Measurements from ENCODE around the gene RFX1. TPM values are rescaled to one million over a fixed set of nuclear protein-coding genes. Genes with fewer than 3 reads are reported as not detected.

The RFX1 gene
- total RNA-seq, 1 experiment from 2014 or later = 20.4 TPM

DNA sequence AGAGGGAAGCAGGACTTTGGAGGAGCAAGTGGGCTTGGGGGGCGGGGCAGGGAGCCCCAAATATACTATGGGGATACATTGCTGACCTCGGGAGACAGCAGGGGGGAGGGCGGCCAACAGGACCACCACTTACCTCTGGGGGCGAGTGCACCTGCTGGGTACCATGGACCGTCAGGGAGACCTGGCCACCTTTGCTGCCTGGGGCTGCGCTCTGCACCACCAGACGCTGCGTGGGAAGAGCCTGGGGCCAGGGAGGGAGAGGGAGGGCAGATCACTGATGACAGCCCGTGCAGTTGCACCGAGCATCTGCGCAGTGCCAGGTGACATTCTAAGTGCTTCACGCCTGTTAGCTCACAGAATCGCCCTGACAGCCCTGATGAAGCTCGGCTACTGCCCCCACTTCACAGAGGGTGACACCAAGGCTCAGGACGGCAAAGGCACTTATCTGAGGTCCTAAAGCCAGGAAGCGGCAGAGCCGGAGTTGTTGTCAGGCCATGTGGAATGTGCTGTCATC lies 24.1 kb downstream of the RFX1 start:
- ATAC-seq (no peak), DNase-seq (ENCODE audit: low spot score) (no peak)
- Mint-ChIP-seq H3K9me3 (no peaks in the 10 kb centered on the region), H3K4me3 (no peak overlapping the region), H3K36me3 (no peaks in the 10 kb centered on the region), H3K27me3 (ENCODE audit: low read depth) (no peaks in the 10 kb centered on the region; the same call in 1 of the 2 replicates), H3K27ac (no peak overlapping the region), H3K4me1 (peaks cover 42% of the 10 kb centered on the region)
- CTCF ChIA-PET = interaction anchor here (0.5 to 1.8 kb wide), 2 partner anchors 50 to 402 kb away, joined by 4 to 10 read pairs; partner anchors contain the start of gene IL27RA
- TF ChIP-seq NR2C2 (CRISPR knock-in tag; IDR thresholded peaks at IDR 0.05) (no peak), CBFB (CRISPR knock-in tag; IDR thresholded peaks at IDR 0.05; ENCODE audit: low read depth) (no peak)
- POLR2A ChIA-PET = no interaction called here

DNA sequence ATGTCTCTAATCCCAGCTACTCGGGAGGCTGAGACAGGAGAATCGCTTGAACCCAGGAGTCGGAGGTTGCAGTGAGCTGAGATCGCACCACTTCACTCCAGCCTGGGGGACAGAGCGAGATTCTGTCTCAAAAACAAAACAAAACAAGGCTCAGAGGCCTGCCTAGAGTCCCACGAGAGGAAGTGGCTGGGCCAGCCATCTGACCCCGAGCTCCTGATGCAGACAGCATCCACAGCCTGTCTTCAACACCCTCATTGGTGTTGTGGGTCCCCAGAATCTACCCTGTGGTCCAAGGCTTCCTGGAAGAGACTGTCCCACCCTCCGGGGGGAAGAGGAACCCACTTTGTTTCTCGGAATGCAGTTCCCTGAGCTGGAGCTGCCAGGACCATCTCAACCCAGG lies 24.7 kb downstream of the RFX1 start:
- no peaks in the 10 kb centered on the region for H3K9me3 Mint-ChIP-seq
- ChIA-PET POLR2A (no interaction called here), CTCF (interaction anchor here (0.7 to 1.8 kb wide), 4 partner anchors 21 to 67 kb away, joined by 3 to 10 read pairs (median 4); partner anchors contain the start of gene IL27RA)
- H3K4me1 Mint-ChIP-seq = peaks cover 37% of the 10 kb centered on the region
- peaks cover 1% of the 10 kb centered on the region; the same call in 1 of the 2 replicates for H3K36me3 Mint-ChIP-seq
- TF ChIP-seq JUN (CRISPR knock-in tag; IDR thresholded peaks at IDR 0.05) (no peak), PRRX2 (CRISPR knock-in tag; IDR thresholded peaks at IDR 0.05) (no peak), NR2C2 (CRISPR knock-in tag; IDR thresholded peaks at IDR 0.05) (no peak)
- TF ChIP-seq, protein P1, sequence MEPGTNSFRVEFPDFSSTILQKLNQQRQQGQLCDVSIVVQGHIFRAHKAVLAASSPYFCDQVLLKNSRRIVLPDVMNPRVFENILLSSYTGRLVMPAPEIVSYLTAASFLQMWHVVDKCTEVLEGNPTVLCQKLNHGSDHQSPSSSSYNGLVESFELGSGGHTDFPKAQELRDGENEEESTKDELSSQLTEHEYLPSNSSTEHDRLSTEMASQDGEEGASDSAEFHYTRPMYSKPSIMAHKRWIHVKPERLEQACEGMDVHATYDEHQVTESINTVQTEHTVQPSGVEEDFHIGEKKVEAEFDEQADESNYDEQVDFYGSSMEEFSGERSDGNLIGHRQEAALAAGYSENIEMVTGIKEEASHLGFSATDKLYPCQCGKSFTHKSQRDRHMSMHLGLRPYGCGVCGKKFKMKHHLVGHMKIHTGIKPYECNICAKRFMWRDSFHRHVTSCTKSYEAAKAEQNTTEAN (CRISPR knock-in tag; IDR thresholded peaks at IDR 0.05) = no peak
- no peak overlapping the region for H3K27ac Mint-ChIP-seq
- no peak overlapping the region for H3K4me3 Mint-ChIP-seq
- ATAC-seq = no peak
- no peak for DNase-seq (ENCODE audit: low spot score)
- no peaks in the 10 kb centered on the region; the same call in 1 of the 2 replicates for H3K27me3 Mint-ChIP-seq (ENCODE audit: low read depth)

DNA sequence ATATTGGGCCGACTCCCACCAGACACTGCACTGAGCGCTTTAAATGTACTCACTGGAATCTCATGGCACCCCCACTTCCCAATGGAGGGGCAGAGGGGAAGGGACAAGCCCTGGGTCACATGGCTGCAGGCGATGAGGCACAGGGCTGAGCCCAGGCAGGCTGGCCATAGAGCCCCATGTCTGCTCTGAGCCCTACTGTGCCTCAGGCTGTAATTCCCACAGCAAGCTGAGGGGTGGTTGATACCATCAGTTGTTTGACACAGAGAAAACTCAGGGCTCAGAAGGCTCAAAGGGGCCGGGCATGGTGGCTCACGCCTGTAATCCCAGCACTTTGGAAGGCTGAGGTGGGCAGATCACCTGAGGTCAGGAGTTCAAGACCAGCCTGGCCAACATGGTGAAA lies 25.1 kb downstream of the RFX1 start:
- Mint-ChIP-seq H3K36me3 (peaks cover 3% of the 10 kb centered on the region; the same call in 1 of the 2 replicates), H3K27ac (no peak overlapping the region), H3K27me3 (ENCODE audit: low read depth) (no peaks in the 10 kb centered on the region; the same call in 1 of the 2 replicates), H3K4me1 (peaks cover 35% of the 10 kb centered on the region), H3K4me3 (no peak overlapping the region), H3K9me3 (no peaks in the 10 kb centered on the region)
- TF ChIP-seq ZNF121 (CRISPR knock-in tag; IDR thresholded peaks at IDR 0.05) (no peak), GABPB1 (CRISPR knock-in tag; IDR thresholded peaks at IDR 0.05) (no peak)
- TF ChIP-seq, protein P2, sequence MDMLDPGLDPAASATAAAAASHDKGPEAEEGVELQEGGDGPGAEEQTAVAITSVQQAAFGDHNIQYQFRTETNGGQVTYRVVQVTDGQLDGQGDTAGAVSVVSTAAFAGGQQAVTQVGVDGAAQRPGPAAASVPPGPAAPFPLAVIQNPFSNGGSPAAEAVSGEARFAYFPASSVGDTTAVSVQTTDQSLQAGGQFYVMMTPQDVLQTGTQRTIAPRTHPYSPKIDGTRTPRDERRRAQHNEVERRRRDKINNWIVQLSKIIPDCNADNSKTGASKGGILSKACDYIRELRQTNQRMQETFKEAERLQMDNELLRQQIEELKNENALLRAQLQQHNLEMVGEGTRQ (CRISPR knock-in tag; IDR thresholded peaks at IDR 0.05) = 0 out of 2 replicates have a peak, but pooled peaks have one; percentile 10
- ATAC-seq (no peak), DNase-seq (ENCODE audit: low spot score) (no peak)
- ChIA-PET POLR2A (no interaction called here), CTCF (interaction anchor here (0.7 to 1.8 kb wide), 4 partner anchors 21 to 67 kb away, joined by 3 to 10 read pairs (median 4); partner anchors contain the start of gene IL27RA)

DNA sequence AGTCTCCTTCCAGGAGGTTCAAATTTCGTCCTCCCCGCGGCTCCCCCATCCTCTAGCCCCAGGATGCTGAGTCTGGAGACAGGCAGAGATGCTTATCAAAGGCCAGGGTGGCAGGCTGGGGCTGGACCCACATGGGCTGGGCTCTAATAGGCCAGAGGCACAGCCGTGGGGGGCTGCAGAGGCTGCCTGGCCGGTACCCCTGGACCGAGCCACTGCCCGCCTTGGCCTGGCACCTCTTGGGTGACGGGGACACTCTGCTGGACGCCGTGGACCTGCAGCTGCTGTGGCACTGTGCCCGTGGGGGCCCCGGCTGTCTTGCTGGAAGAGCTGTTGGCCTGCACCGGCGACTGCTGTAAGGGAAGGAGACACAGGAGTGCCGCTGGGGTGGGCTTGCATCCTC lies 25.8 kb downstream of the RFX1 start:
- POLR2A ChIA-PET = interaction anchor here (1.3 kb wide), 1 partner anchor 25 kb away, joined by 4 read pairs; no protein-coding TSS in a partner anchor
- H3K4me3 Mint-ChIP-seq = no peak overlapping the region
- no peak for DNase-seq (ENCODE audit: low spot score)
- H3K27ac Mint-ChIP-seq = no peak overlapping the region
- no peak for ATAC-seq
- H3K36me3 Mint-ChIP-seq = peaks cover 3% of the 10 kb centered on the region; the same call in 1 of the 2 replicates
- CTCF ChIA-PET = interaction anchor here (1.8 to 2.5 kb wide), 2 partner anchors 26 to 52 kb away, joined by 10 to 12 read pairs; partner anchors contain the start of genes IL27RA and RFX1
- peaks cover 28% of the 10 kb centered on the region for H3K4me1 Mint-ChIP-seq
- no peaks in the 10 kb centered on the region; the same call in 1 of the 2 replicates for H3K27me3 Mint-ChIP-seq (ENCODE audit: low read depth)
- H3K9me3 Mint-ChIP-seq = no peaks in the 10 kb centered on the region
- no peak for TF ChIP-seq FOXK1 (CRISPR knock-in tag; IDR thresholded peaks at IDR 0.05)
- TF ChIP-seq, protein P3, sequence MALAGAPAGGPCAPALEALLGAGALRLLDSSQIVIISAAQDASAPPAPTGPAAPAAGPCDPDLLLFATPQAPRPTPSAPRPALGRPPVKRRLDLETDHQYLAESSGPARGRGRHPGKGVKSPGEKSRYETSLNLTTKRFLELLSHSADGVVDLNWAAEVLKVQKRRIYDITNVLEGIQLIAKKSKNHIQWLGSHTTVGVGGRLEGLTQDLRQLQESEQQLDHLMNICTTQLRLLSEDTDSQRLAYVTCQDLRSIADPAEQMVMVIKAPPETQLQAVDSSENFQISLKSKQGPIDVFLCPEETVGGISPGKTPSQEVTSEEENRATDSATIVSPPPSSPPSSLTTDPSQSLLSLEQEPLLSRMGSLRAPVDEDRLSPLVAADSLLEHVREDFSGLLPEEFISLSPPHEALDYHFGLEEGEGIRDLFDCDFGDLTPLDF (CRISPR knock-in tag; IDR thresholded peaks at IDR 0.05) = no peak
- TF ChIP-seq TEAD4 (CRISPR knock-in tag; IDR thresholded peaks at IDR 0.05) = no peak
- TF ChIP-seq, protein P4, sequence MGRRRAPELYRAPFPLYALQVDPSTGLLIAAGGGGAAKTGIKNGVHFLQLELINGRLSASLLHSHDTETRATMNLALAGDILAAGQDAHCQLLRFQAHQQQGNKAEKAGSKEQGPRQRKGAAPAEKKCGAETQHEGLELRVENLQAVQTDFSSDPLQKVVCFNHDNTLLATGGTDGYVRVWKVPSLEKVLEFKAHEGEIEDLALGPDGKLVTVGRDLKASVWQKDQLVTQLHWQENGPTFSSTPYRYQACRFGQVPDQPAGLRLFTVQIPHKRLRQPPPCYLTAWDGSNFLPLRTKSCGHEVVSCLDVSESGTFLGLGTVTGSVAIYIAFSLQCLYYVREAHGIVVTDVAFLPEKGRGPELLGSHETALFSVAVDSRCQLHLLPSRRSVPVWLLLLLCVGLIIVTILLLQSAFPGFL (CRISPR knock-in tag; IDR thresholded peaks at IDR 0.05; ENCODE audit: borderline replicate concordance) = no peak
- no peak for TF ChIP-seq EMX1 (CRISPR knock-in tag; IDR thresholded peaks at IDR 0.05)
- no peak for TF ChIP-seq ZNF423 (CRISPR knock-in tag; IDR thresholded peaks at IDR 0.05)
- TF ChIP-seq ZNF138 (CRISPR knock-in tag; conservative IDR thresholded peaks at IDR 0.05) = no peak
- TF ChIP-seq GRHL2 (CRISPR knock-in tag; IDR thresholded peaks at IDR 0.05; ENCODE audit: insufficient replicate concordance, severe bottlenecking) = no peak
- TF ChIP-seq, protein P5, sequence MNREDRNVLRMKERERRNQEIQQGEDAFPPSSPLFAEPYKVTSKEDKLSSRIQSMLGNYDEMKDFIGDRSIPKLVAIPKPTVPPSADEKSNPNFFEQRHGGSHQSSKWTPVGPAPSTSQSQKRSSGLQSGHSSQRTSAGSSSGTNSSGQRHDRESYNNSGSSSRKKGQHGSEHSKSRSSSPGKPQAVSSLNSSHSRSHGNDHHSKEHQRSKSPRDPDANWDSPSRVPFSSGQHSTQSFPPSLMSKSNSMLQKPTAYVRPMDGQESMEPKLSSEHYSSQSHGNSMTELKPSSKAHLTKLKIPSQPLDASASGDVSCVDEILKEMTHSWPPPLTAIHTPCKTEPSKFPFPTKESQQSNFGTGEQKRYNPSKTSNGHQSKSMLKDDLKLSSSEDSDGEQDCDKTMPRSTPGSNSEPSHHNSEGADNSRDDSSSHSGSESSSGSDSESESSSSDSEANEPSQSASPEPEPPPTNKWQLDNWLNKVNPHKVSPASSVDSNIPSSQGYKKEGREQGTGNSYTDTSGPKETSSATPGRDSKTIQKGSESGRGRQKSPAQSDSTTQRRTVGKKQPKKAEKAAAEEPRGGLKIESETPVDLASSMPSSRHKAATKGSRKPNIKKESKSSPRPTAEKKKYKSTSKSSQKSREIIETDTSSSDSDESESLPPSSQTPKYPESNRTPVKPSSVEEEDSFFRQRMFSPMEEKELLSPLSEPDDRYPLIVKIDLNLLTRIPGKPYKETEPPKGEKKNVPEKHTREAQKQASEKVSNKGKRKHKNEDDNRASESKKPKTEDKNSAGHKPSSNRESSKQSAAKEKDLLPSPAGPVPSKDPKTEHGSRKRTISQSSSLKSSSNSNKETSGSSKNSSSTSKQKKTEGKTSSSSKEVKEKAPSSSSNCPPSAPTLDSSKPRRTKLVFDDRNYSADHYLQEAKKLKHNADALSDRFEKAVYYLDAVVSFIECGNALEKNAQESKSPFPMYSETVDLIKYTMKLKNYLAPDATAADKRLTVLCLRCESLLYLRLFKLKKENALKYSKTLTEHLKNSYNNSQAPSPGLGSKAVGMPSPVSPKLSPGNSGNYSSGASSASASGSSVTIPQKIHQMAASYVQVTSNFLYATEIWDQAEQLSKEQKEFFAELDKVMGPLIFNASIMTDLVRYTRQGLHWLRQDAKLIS (CRISPR knock-in tag; IDR thresholded peaks at IDR 0.05; ENCODE audit: borderline replicate concordance) = no peak
- TF ChIP-seq SMAD4 (CRISPR knock-in tag; IDR thresholded peaks at IDR 0.05) = no peak
- no peak for TF ChIP-seq CREM (CRISPR knock-in tag; IDR thresholded peaks at IDR 0.05)
- no peak for TF ChIP-seq RORB (CRISPR knock-in tag; IDR thresholded peaks at IDR 0.05)
- TF ChIP-seq TEAD1 (CRISPR knock-in tag; IDR thresholded peaks at IDR 0.05) = no peak
